ENCODE results near the gene OR4E2.
"Not testable (repeated sequence)": the region's sequence is repeated elsewhere in the genome, so short reads cannot be mapped to it uniquely, and the experiment has no call there.

Gene OR4E2

GRCh38 chr14:21653331-21653885, at the start of gene OR4E2:
Gene OR4E2, plus strand, starts transcription at chr14:21653835. Its CDS starts 11,248 bp downstream, at chr14:21665083.
- no peak for DNase-seq

- DNase-seq: no peak
Measured at GRCh38 chr14:21612324-21612723, 41.3 kb upstream of the OR4E2 start.

- DNase-seq: no peak
Measured at GRCh38 chr14:21614240-21614639, 39.4 kb upstream of the OR4E2 start.

GRCh38 chr14:21617614-21618013, 36.0 kb upstream of the OR4E2 start:
- no peak for DNase-seq

- no peak for DNase-seq
Measured at GRCh38 chr14:21626491-21627230, 27.0 kb upstream of the OR4E2 start.

GRCh38 chr14:21630503-21630902, 23.1 kb upstream of the OR4E2 start:
- DNase-seq: not testable (repeated sequence)

GRCh38 chr14:21631084-21631483, 22.6 kb upstream of the OR4E2 start:
- DNase-seq: no peak

GRCh38 chr14:21634840-21635239, 18.8 kb upstream of the OR4E2 start, which contains the start of gene OR10G2:
Gene OR10G2, minus strand, starts transcription at chr14:21634940. Its CDS starts 98 bp downstream, at chr14:21634842.
- DNase-seq: no peak

GRCh38 chr14:21642683-21643082, 11.0 kb upstream of the OR4E2 start:
- DNase-seq: no peak

GRCh38 chr14:21643407-21643806, 10.2 kb upstream of the OR4E2 start:
- no peak for DNase-seq

GRCh38 chr14:21647380-21647779, 6.3 kb upstream of the OR4E2 start:
- no peak for DNase-seq

GRCh38 chr14:21652209-21652808, 1.3 kb upstream of the OR4E2 start:
- peak in 1 of 14 donors; percentile 70 for DNase-seq

- no peak for DNase-seq
Measured at GRCh38 chr14:21654215-21654614, 580 bp downstream of the OR4E2 start.

- no peak for DNase-seq
Measured at GRCh38 chr14:21656980-21657379, 3.3 kb downstream of the OR4E2 start.

GRCh38 chr14:21668377-21668776, 14.7 kb downstream of the OR4E2 start:
- DNase-seq: no peak

GRCh38 chr14:21669284-21669683, 15.6 kb downstream of the OR4E2 start:
- DNase-seq: no peak

GRCh38 chr14:21671371-21671770, 17.7 kb downstream of the OR4E2 start:
- DNase-seq: no peak

- DNase-seq: no peak
Measured at GRCh38 chr14:21672116-21672515, 18.5 kb downstream of the OR4E2 start.

- DNase-seq: no peak
Measured at GRCh38 chr14:21673718-21674117, 20.1 kb downstream of the OR4E2 start, which contains the start of gene OR4E1. Gene OR4E1, minus strand, starts transcription at chr14:21673818. Its CDS starts 2,883 bp downstream, at chr14:21670935.

GRCh38 chr14:21675566-21675965, 21.9 kb downstream of the OR4E2 start:
- DNase-seq: no peak

- no peak for DNase-seq
Measured at GRCh38 chr14:21680072-21680471, 26.4 kb downstream of the OR4E2 start.

- DNase-seq: no peak
Measured at GRCh38 chr14:21686468-21686867, 32.8 kb downstream of the OR4E2 start.

- no peak for DNase-seq
Measured at GRCh38 chr14:21694425-21694824, 40.8 kb downstream of the OR4E2 start.

- not testable (repeated sequence) for DNase-seq
Measured at GRCh38 chr14:21697662-21698061, 44.0 kb downstream of the OR4E2 start.

Measured in C1 segment of cervical spinal cord (tissue), 14 donors.